Measurements from ENCODE around the gene PPP4R3A. TPM values are rescaled to one million over a fixed set of nuclear protein-coding genes. Genes with fewer than 3 reads are reported as not detected.
"Not testable (repeated sequence)": the region's sequence is repeated elsewhere in the genome, so short reads cannot be mapped to it uniquely, and the experiment has no call there.

The PPP4R3A gene
- total RNA-seq, 2 experiments from 2014 or later: 84.7 to 119 TPM

DNA sequence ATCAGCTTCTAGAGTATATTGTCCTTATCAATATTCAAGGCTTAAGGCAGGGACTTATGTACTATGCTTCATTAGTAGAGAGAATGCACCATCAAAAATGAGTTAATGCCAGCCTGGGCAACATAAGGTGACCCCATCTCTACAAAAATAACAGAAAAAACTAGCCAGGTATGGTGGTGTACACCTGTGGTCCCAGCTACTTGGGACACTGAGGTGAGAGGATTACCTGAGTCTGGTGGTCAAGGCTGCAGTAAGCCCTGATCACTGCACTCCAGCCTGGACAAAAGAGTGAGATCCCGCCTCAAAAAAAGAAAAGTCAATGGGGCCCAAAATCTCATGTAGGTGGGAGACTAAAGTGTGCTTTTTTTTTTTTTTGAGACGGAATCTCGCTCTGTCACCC lies 8.8 kb downstream of the PPP4R3A start:
- Histone ChIP-seq H3K4me3 (ENCODE audit: low read depth, low read length, poor library complexity, severe bottlenecking) (no peak overlapping the region), H3K9me2 (ENCODE audit: insufficient read depth, low read length) (no peaks in the 10 kb centered on the region), H4K20me1 (ENCODE audit: insufficient read depth, low read length) (peaks cover 47% of the 10 kb centered on the region; the same call in 1 of the 2 replicates), H3K4me1 (ENCODE audit: insufficient read depth, low read length, poor library complexity, severe bottlenecking) (peaks cover 83% of the 10 kb centered on the region), H3K79me2 (ENCODE audit: insufficient read depth, low read depth, low read length) (peaks cover 99% of the 10 kb centered on the region), H3K9me3 (ENCODE audit: low read length) (no peaks in the 10 kb centered on the region), H2AFZ (ENCODE audit: low read length) (no peak overlapping the region), H3K27ac (ENCODE audit: low read depth, low read length, poor library complexity, severe bottlenecking) (peak overlapping the region; percentile 5), H3K36me3 (ENCODE audit: insufficient read depth, low read length) (peaks cover 92% of the 10 kb centered on the region), H3K4me2 (ENCODE audit: low read length) (0 out of 2 replicates have a peak overlapping the region, but pooled peaks have one; percentile 1)
- POLR2A ChIA-PET: interaction anchor here (0.5 to 1.5 kb wide), 6 partner anchors 25 to 1086 kb away, joined by 3 to 4 read pairs (median 3); no protein-coding TSS in a partner anchor
- no peak for TF ChIP-seq EZH2phosphoT487 (IDR thresholded peaks at IDR 0.05; ENCODE audit: borderline replicate concordance, low read depth, low read length)
- TF ChIP-seq, protein P1, sequence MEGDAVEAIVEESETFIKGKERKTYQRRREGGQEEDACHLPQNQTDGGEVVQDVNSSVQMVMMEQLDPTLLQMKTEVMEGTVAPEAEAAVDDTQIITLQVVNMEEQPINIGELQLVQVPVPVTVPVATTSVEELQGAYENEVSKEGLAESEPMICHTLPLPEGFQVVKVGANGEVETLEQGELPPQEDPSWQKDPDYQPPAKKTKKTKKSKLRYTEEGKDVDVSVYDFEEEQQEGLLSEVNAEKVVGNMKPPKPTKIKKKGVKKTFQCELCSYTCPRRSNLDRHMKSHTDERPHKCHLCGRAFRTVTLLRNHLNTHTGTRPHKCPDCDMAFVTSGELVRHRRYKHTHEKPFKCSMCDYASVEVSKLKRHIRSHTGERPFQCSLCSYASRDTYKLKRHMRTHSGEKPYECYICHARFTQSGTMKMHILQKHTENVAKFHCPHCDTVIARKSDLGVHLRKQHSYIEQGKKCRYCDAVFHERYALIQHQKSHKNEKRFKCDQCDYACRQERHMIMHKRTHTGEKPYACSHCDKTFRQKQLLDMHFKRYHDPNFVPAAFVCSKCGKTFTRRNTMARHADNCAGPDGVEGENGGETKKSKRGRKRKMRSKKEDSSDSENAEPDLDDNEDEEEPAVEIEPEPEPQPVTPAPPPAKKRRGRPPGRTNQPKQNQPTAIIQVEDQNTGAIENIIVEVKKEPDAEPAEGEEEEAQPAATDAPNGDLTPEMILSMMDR (conservative IDR thresholded peaks at IDR 0.05; ENCODE audit: low read length): no peak
- DNase-seq (ENCODE audit: low spot score): no peak
- BruUV-seq (replicated peaks): no TSS peak
- CTCF ChIA-PET (ENCODE audit: unreplicated experiment): no interaction called here
- intact Hi-C loops (cut with micrococcal nuclease; ENCODE audit: unreplicated experiment): no loop called here

DNA sequence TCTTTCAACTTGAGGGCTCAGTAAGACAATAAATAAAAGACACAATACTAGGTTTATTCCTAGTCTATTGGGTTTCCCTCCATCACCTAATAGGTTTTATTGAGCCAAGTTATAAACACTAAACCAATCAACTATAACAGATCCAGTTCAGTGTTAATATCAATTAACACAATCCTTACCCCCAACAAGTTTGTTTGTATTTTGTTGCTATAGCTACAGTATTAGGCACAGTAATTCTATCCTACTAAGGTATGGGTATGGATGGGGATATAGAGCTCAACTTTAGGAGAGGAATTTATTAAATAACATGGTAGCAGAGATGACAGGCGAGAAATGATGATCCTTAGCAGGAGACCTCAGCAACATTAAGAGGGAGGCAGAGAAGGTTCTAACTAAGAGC lies 13.3 kb downstream of the PPP4R3A start:
- Histone ChIP-seq H3K4me1 (ENCODE audit: insufficient read depth, low read length, poor library complexity, severe bottlenecking) (peaks cover 91% of the 10 kb centered on the region), H2AFZ (ENCODE audit: low read length) (no peak overlapping the region), H3K4me2 (ENCODE audit: low read length) (peak overlapping the region; percentile 88), H3K4me3 (ENCODE audit: low read depth, low read length, poor library complexity, severe bottlenecking) (peak overlapping the region; percentile 62), H3K9me2 (ENCODE audit: insufficient read depth, low read length) (no peaks in the 10 kb centered on the region), H3K79me2 (ENCODE audit: insufficient read depth, low read depth, low read length) (peaks cover 99% of the 10 kb centered on the region), H4K20me1 (ENCODE audit: insufficient read depth, low read length) (peaks cover 41% of the 10 kb centered on the region), H3K27ac (ENCODE audit: low read depth, low read length, poor library complexity, severe bottlenecking) (peak overlapping the region; percentile 91), H3K9me3 (ENCODE audit: low read length) (no peaks in the 10 kb centered on the region; the same call in 1 of the 2 replicates), H3K36me3 (ENCODE audit: insufficient read depth, low read length) (peaks cover 61% of the 10 kb centered on the region)
- BruUV-seq (replicated peaks): no TSS peak
- intact Hi-C loops (cut with micrococcal nuclease; ENCODE audit: unreplicated experiment): loop anchor here (1.0 kb wide), 1 partner anchor 13 kb away; no protein-coding TSS in a partner anchor
- no peak for DNase-seq (ENCODE audit: low spot score)
- ChIA-PET CTCF (ENCODE audit: unreplicated experiment) (no interaction called here), POLR2A (interaction anchor here (0.6 to 3.1 kb wide), 3 partner anchors 11 to 105 kb away, joined by 4 to 17 read pairs (median 4); no protein-coding TSS in a partner anchor)
- TF ChIP-seq, protein P1 (conservative IDR thresholded peaks at IDR 0.05; ENCODE audit: low read length): no peak
- TF ChIP-seq EZH2phosphoT487 (IDR thresholded peaks at IDR 0.05; ENCODE audit: borderline replicate concordance, low read depth, low read length): no peak

DNA sequence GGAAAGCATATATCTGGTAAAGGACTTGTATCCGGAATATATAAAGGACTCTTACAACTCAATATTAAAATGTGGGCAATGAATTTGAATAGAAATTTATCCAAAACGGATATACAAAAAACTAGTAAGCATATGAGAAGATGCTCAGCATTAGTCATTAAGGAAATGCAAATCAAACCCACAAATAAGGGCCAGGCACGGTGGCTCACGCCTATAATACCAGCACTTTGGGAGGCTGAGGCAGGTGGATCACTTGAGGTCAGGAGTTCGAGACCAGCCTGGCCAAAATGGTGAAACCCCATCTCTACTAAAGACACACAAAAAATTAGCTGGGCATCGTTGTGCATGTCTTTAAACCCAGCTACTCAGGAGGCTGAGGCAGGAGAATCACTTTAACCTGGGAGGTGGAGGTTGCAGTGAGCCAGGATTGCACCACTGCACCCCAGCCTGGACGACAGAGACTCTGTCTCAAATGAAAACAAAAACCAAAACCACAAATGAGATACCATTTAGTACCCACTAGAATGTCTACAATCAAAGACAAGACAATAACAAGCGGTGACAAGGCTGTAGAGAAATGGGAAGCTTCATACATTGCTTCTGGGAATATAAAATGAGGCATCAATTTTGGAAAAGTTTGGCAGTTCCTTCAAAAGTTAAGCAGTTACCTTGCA lies 15.6 kb downstream of the PPP4R3A start:
- H3K36me3 ChIP-seq (ENCODE audit: insufficient read depth, low read length): peaks cover 59% of the 10 kb centered on the region
- peaks cover 99% of the 10 kb centered on the region for H3K79me2 ChIP-seq (ENCODE audit: insufficient read depth, low read depth, low read length)
- BruUV-seq (replicated peaks); intact Hi-C loops (cut with micrococcal nuclease; ENCODE audit: unreplicated experiment); H3K9me3 ChIP-seq (ENCODE audit: low read length); H2AFZ ChIP-seq (ENCODE audit: low read length); CTCF ChIA-PET (ENCODE audit: unreplicated experiment); H3K9me2 ChIP-seq (ENCODE audit: insufficient read depth, low read length): not testable (repeated sequence)
- peak overlapping the region; percentile 91 for H3K27ac ChIP-seq (ENCODE audit: low read depth, low read length, poor library complexity, severe bottlenecking)
- peak overlapping the region; percentile 62 for H3K4me3 ChIP-seq (ENCODE audit: low read depth, low read length, poor library complexity, severe bottlenecking)
- H3K4me1 ChIP-seq (ENCODE audit: insufficient read depth, low read length, poor library complexity, severe bottlenecking): peaks cover 76% of the 10 kb centered on the region
- POLR2A ChIA-PET: interaction anchor here (1.0 to 3.1 kb wide), 4 partner anchors 10 to 16 kb away, joined by 3 to 17 read pairs (median 4); partner anchors contain the start of gene PPP4R3A
- DNase-seq (ENCODE audit: low spot score): peak; percentile 26
- peak overlapping the region; percentile 88 for H3K4me2 ChIP-seq (ENCODE audit: low read length)
- H4K20me1 ChIP-seq (ENCODE audit: insufficient read depth, low read length): peaks cover 31% of the 10 kb centered on the region

Measured in OCI-LY7 (cell line).